Astrocyte of the hippocampus (primary cell): ENCODE data around the gene ATRNL1.
A peak's percentile ranks its signal among the peaks of the same experiment; 100 is the strongest.
"Not testable (repeated sequence)": the region's sequence is repeated elsewhere in the genome, so short reads cannot be mapped to it uniquely, and the experiment has no call there.

ENCODE experiments used
- DNase-seq: peaks from one replicate; pipeline ENCODE4 v3.0.0; 2011; ENCODE audit warnings: low read depth, low spot score

The ATRNL1 gene

DNA sequence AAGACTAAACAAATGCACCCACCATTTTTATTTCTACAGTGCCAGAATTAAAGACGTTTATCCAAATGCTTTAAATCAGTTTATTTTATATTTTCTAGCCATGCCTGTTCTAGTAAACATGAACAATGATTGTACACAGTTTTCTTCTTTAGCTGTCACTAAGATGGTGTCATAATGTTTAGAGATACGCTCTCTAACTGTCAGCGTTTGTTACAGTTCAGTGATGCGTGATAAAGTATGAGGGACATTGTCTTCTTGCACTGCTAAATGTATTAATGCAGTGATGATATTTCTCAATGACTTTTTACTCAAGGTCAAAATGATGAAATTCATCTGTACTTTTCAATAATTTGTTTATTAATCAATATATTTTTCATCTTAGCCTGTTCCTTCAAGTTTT is 513.6 kb downstream of the ATRNL1 start:
- no peak for DNase-seq

DNA sequence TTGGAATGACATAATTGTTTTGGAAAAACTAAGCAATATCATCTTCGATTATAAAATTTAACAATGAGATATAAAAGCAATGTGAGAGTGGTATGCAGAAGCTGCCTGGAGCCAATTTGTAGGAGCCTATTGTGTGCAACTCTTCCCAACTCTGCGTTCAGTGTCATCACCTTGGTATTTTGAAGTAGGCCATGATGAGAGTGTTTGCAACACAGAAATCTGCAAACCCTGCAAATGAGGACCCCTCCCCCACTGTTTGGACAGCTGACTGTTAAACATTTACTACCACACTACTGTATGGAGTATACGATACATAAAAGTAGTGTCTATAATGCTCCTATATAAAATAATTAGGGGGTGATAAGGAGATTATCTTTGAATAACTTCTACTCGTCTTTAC is 531.3 kb downstream of the ATRNL1 start:
- peak; percentile 19 for DNase-seq

DNA sequence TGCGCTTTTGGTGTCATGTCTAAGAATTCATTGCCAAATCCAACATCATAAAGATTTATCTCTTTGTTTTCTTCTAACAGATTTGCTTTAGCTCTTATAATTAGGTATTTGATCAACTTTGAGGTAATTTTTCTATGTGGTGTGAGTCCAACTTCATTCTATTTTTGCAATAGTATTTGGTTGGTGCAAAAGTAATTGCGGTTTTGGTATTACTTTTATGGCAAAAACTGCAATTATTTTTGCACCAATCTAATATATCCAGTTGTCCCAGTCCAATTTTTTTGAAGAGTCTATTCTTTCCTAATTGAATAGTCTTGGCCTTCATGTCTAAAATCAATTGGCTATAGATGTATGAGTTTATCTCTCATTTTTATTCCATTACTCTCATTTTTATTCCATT is 535.5 kb downstream of the ATRNL1 start:
- DNase-seq, result no peak

GRCh38 chr10:115638246-115638645 is 545.1 kb downstream of the ATRNL1 start:
- DNase-seq, result no peak

DNA sequence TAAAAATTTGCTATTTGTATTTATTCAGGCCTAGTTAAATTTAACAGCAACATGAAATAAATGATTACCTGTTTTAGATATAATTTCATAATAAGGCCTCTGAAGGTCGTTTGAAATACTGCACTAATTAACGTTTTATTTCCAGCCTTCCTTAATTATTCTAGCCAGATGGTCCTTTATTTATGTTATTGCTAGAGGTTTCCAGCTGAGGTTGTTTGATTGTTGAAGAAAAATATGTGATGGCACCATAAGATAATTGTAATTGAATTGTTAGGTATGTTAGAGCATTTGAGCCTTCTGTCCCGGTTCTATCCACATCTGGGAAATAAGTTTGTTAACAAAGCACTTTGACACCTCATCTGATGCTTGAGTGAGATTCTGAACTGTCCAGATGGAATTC is 556.1 kb downstream of the ATRNL1 start:
- DNase-seq, result no peak

DNA sequence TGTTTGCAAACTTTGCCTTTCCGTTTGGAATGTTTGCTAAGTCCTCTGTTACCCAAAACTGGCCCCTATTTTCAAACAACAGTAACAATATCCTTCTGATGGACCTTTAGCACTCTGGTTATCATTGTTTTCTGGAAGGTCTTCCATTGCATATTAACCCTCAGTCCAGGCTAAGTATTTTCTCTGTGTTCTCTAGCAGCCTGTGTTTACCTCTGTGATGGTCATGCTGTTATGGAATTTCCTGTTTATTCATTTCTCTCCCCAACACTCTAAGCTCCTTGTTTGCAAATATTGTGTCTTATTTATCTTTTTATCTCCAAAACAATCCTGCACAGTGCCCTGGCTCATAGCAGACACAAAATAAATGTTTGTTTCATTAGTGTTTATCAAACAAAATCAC is 560.3 kb downstream of the ATRNL1 start:
- DNase-seq, result no peak

- peak; percentile 56 for DNase-seq
Measured at GRCh38 chr10:115654961-115655360, 561.8 kb downstream of the ATRNL1 start.

- DNase-seq, result peak; percentile 49
Measured at GRCh38 chr10:115657161-115657860, 564.1 kb downstream of the ATRNL1 start.

GRCh38 chr10:115659616-115660015 is 566.5 kb downstream of the ATRNL1 start:
- DNase-seq, result peak; percentile 44

DNA sequence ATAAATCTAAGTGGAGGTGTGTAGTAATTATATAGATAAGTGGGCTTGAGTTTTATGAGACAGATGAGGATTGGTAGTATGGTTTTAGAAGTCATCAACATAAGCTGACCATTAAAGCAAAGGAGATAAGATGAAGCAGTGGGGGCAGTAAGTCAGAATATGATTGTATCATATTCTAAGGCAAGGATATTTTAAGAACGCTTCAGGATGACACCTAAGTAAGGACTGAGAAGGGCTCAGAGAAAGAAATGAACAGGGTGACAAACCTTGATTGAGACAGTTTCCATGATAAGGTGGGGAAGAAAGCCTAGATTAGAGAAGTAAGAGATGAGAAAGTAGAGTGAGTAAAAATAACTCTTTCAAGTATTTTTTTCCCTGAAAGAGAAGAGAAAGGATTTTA is 567.2 kb downstream of the ATRNL1 start:
- no peak for DNase-seq

- no peak for DNase-seq
Measured at GRCh38 chr10:115662422-115662821, 569.3 kb downstream of the ATRNL1 start.

DNA sequence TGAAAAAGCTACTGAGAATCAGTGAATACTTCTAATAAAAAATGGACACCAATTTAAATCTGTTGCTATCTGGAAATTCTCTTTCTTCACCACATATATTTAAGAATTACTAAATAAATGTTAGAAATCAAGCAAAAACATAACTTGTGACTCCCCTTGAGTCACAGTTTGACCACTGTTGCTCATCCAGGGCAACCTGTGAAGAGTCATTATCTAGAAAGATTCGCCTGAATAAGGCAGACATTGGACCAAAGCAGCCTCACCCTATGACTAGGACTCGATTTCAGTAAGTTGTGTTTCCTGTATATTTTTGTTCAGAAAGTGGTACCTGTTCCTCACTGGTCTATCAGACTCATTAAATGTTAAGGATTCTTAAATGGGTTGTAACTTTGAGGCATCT is 572.4 kb downstream of the ATRNL1 start:
- no peak for DNase-seq

DNA sequence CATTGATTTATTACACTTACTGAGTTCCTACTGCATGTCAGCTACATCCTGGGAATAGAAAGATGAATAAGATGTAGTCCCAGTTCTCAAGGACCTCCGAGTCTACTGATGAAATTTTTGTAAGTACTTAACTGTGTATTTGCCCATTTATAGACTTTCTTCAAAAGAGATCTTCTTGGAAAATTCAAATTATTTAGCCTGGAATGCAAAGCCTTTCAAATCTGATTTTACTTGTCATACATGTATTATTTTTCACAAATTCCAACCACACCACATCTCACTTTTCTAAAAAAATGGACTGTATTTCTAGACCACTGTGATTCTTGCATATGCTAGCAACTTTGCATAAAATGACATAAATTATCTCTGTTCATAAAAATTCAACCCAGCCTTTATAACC is 581.3 kb downstream of the ATRNL1 start:
- no peak for DNase-seq

DNA sequence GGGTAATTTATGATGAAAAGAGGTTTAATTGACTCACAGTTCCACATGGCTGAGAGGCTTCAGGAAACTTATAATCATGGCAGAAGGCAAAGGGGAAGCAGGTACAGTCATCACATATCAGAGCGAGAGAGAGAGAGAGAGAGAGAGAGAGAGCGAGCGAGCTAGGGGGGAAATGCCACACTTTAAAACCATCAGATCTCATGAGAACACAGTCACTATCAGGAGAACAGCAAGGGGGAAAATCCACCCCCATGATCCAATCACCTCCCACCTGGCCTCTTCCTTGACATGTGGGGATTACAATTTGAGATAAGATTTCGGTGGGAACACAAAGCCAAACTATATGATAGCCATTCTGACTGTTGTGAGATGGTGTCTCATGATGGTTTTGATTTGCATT is 603.6 kb downstream of the ATRNL1 start:
- no peak for DNase-seq

GRCh38 chr10:115706026-115706425 is 612.9 kb downstream of the ATRNL1 start:
- DNase-seq, result peak; percentile 34

DNA sequence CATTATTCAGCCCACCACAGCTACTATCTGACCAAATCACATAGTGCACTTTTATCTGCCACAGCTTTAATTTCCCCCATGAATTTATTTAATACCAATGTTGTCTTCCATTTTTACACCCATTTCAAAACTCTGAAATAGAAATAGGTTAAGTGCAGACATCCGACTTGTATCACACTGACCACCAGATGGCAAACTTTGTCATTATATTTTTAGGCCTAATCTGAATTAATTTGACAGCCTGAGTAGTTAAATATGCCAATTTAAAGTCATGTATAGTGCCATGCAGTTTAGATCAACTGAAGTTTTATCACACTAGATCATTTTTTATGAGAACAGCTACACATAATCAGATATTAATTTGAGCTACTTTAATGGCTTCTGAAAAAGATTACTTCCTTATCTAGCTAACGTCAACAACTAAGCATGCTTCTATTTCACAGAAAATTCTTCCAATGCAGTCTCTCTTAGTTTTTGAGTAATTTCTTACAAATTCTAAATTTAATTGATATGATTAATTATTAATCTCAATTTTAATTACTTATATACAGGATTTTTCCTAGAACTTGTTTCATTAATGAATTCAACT is 613.4 kb downstream of the ATRNL1 start:
- peak; percentile 59 for DNase-seq

- DNase-seq, result no peak
Measured at GRCh38 chr10:115710136-115710535, 617.0 kb downstream of the ATRNL1 start.

- DNase-seq, result no peak
Measured at GRCh38 chr10:115711306-115711705, 618.1 kb downstream of the ATRNL1 start.

DNA sequence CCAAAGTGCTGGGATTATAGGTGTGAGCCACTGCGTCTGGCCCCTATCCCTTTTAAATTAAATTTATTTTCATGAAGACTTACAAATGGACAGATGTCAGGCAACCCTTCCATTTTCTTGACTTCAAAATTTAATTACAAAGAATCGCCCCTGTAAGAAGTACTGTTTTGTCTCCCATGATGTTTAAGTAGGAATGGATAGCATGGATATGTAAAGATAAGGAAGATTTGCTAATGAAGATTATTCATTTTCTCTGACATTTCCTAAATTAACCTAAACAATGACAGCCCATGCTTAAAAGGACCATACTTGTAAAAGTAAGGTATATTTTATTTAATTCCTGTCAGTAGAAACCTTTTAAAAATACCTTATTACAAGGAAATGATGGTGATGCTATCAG is 627.0 kb downstream of the ATRNL1 start:
- no peak for DNase-seq

- DNase-seq, result no peak
Measured at GRCh38 chr10:115727129-115727528, 634.0 kb downstream of the ATRNL1 start.

DNA sequence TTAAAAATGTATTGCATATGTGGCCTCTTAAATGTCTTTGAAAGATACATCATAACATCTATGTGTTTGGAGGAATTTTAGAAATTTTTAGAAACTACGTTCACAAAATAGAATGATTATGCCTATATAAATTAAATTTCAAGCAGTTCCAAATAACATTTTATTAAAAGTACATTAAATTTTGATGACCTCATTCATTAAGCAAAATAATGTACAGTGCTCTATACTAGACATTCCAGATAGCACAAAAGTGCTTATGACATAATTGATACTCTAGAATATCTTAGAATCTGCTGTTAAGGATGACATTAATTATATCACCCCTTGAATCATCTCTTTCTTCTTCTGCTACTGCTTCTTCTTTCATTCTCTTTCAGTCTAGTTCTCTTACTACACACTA is 650.9 kb downstream of the ATRNL1 start:
- DNase-seq, result no peak

DNA sequence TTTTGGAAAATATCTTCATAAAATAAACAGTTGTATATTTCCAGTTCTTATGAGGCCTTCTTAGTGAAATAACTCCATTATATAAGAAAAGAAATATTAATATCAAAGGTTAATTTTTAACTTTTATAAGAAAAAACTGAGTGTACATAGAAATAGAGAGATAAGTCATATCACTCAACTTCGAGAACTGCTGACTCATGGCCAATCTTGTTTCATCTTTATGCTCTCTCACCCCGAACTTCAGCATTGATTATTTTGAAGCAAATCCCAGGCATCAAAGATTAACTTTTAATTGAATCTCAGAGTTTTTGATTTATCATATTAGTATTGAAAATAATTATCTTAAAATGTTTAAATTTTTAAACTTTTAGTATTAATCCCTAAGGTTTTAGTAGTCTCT is 652.8 kb downstream of the ATRNL1 start:
- DNase-seq, result no peak

- no peak for DNase-seq
Measured at GRCh38 chr10:115747811-115748210, 654.6 kb downstream of the ATRNL1 start.

DNA sequence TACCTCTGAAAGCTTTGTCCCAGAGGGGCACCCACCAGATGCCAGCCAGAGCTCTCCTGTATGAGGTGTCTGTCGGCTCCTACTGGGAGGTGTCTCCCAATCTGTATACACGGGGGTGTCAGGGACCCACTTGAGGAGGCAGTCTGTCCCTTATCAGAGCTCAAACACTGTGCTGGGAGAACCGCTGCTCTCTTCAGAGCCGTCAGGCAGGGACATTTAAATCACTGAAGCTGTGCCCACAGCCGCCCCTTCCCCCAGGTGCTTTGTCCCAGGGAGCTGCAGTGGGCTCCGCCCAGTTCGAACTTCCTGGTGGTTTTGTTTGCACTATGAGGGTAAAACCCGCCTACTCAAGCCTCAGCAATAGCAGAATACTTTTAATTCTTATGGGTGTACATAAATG is 665.3 kb downstream of the ATRNL1 start:
- DNase-seq, result not testable (repeated sequence)
